IMR-90 (cell line): ENCODE measurements around the gene SMC5. TPM values are rescaled to one million over a fixed set of nuclear protein-coding genes. Genes with fewer than 3 reads are reported as not detected.

Source experiments
- ATAC-seq: fragments of 200-7000 bp; cut with Tn5 transposase; 2 replicates; pipeline ENCODE4 v1.9.1; 2020; ENCODE audit warnings: low read depth, mild to moderate bottlenecking, moderate library complexity
- BruUV-seq: library from RNA; stranded (reverse); fragments of 400-500 nt; replicated peaks from 2 replicates; lab custom pipeline; 2021; lab: Mats Ljungman, UMichigan
- CTCF ChIA-PET: fragments of 300-600 bp; formaldehyde crosslinking; extraction: SDS; loops from one replicate; lab custom pipeline; 2021; ENCODE audit warnings: antibody characterized with exemption; lab: Yijun Ruan, JAX
- POLR2A ChIA-PET: fragments of 300-600 bp; sonication (Branson Sonifier 250); formaldehyde crosslinking; loops from one replicate; lab custom pipeline; 2022; ENCODE audit warnings: antibody characterized with exemption; ENCODE audit not compliant: unreplicated experiment; lab: Charles Lee
- DNase-seq: peaks from one replicate; pipeline ENCODE4 v3.0.0; 2013
- H2AFZ ChIP-seq: replicated peaks from 2 replicates; pipeline ENCODE3; 2013; ENCODE audit warnings: low read length, mild to moderate bottlenecking; ENCODE audit not compliant: poor library complexity
- H2AK5ac ChIP-seq: 2 replicates; pipeline ENCODE4 v1.6.1; 2013; ENCODE audit warnings: low read depth, low read length, inconsistent platforms
- H2AK9ac ChIP-seq: replicated peaks from 2 replicates; pipeline ENCODE3; 2013; ENCODE audit warnings: mild to moderate bottlenecking, low read depth, low read length, moderate library complexity; ENCODE audit not compliant: poor library complexity
- H2BK120ac ChIP-seq: 2 replicates; pipeline ENCODE4 v1.6.1; 2013; ENCODE audit warnings: low read depth, low read length, inconsistent platforms
- H2BK15ac ChIP-seq: 3 replicates; pipeline ENCODE4 v1.6.1; 2013; ENCODE audit warnings: low read depth, low read length, inconsistent platforms
- H2BK20ac ChIP-seq: 2 replicates; pipeline ENCODE4 v1.6.1; 2013; ENCODE audit warnings: low read depth, mild to moderate bottlenecking, inconsistent platforms, low read length, moderate library complexity
- H2BK5ac ChIP-seq: 2 replicates; pipeline ENCODE4 v1.6.1; 2013; ENCODE audit warnings: mild to moderate bottlenecking, low read depth, low read length, inconsistent platforms; ENCODE audit not compliant: poor library complexity, severe bottlenecking
- H3K14ac ChIP-seq: replicated peaks from 2 replicates; pipeline ENCODE4 v1.6.1; 2013; ENCODE audit warnings: low read depth, low read length, inconsistent platforms
- H3K18ac ChIP-seq: 2 replicates; pipeline ENCODE4 v1.6.1; 2013; ENCODE audit warnings: low read depth, low read length, control low read depth
- H3K23ac ChIP-seq: 2 replicates; pipeline ENCODE4 v1.6.1; 2013; ENCODE audit warnings: low read depth, low read length, inconsistent platforms
- H3K27ac ChIP-seq: 2 replicates; pipeline ENCODE4 v1.5.1; 2013; ENCODE audit warnings: mild to moderate bottlenecking, control low read depth, low read length; ENCODE audit not compliant: insufficient read depth
- H3K27me3 ChIP-seq: 2 replicates; pipeline ENCODE4 v1.6.1; 2013; ENCODE audit warnings: low read length; ENCODE audit not compliant: control insufficient read depth, insufficient read depth
- H3K36me3 ChIP-seq: 2 replicates; pipeline ENCODE4 v1.6.1; 2013; ENCODE audit warnings: low read length, mixed read lengths; ENCODE audit not compliant: control insufficient read depth, insufficient read depth
- H3K4ac ChIP-seq: 2 replicates; pipeline ENCODE4 v1.6.1; 2013; ENCODE audit warnings: low read depth, low read length, inconsistent platforms
- H3K4me1 ChIP-seq: 2 replicates; pipeline ENCODE4 v1.6.1; 2013; ENCODE audit warnings: low read length, mixed read lengths; ENCODE audit not compliant: control insufficient read depth, insufficient read depth
- H3K4me2 ChIP-seq: 2 replicates; pipeline ENCODE4 v1.6.1; 2013; ENCODE audit warnings: low read depth, mild to moderate bottlenecking, control low read depth, low read length, moderate library complexity
- H3K4me3 ChIP-seq: 2 replicates; pipeline ENCODE4 v1.5.1; 2013; ENCODE audit warnings: low read depth, mild to moderate bottlenecking, control low read depth, low read length, moderate library complexity; ENCODE audit not compliant: insufficient read depth
- H3K56ac ChIP-seq: 2 replicates; pipeline ENCODE4 v1.6.1; 2013; ENCODE audit warnings: low read length, inconsistent platforms; ENCODE audit not compliant: insufficient read depth; ENCODE audit errors: extremely low read depth
- H3K79me1 ChIP-seq, 2 experiments: 2 replicates each; pipeline ENCODE4 v1.6.1; 2013; ENCODE audit warnings: low read length in 2 of 2, inconsistent platforms in 1 of 2, low read depth in 1 of 2
- H3K9ac ChIP-seq: 2 replicates; pipeline ENCODE4 v1.6.1; 2013; ENCODE audit warnings: low read depth, low read length, control low read depth
- H3K9me1 ChIP-seq: 2 replicates; pipeline ENCODE4 v1.6.1; 2013; ENCODE audit warnings: low read length, inconsistent platforms; ENCODE audit not compliant: insufficient read depth
- H3K9me3 ChIP-seq: 2 replicates; pipeline ENCODE4 v1.6.1; 2013; ENCODE audit warnings: low read length; ENCODE audit not compliant: control insufficient read depth, insufficient read depth
- H4K20me1 ChIP-seq: 2 replicates; pipeline ENCODE4 v1.6.1; 2013; ENCODE audit warnings: low read length, inconsistent platforms; ENCODE audit not compliant: insufficient read depth
- H4K5ac ChIP-seq: 2 replicates; pipeline ENCODE4 v1.6.1; 2013; ENCODE audit warnings: mild to moderate bottlenecking, low read depth, low read length, control low read depth
- H4K8ac ChIP-seq, 2 experiments: 2 replicates each; pipeline ENCODE4 v1.6.1; 2013; ENCODE audit warnings: low read depth in 2 of 2, low read length in 2 of 2, control low read depth in 1 of 2, inconsistent platforms in 1 of 2
- H4K91ac ChIP-seq: 2 replicates; pipeline ENCODE4 v1.6.1; 2013; ENCODE audit warnings: low read depth, low read length, inconsistent platforms; ENCODE audit not compliant: insufficient read depth
- CHD1 ChIP-seq: IDR thresholded peaks from 2 replicates; pipeline ENCODE4 v1.6.1; 2012; ENCODE audit warnings: low read depth, low read length, improper control_type of control experiment
- ELK1 ChIP-seq: fragments of 150-350 bp; IDR thresholded peaks from 2 replicates; pipeline ENCODE4 v1.6.1; 2016; ENCODE audit warnings: low read depth, mild to moderate bottlenecking, low read length, moderate library complexity, borderline replicate concordance
- MAFK ChIP-seq: IDR thresholded peaks from 2 replicates; pipeline ENCODE4 v1.6.1; 2012; ENCODE audit warnings: low read depth, low read length, improper control_type of control experiment
- WGBS, 2 experiments: methylation state at CpG; one replicate each; pipeline versions ENCODE4 v1.1.5 to v1.1.7; 2013; ENCODE audit warnings: missing lambda C conversion rate in 2 of 2; ENCODE audit not compliant: insufficient read length in 1 of 2; ENCODE audit errors: extremely low coverage in 2 of 2; 5-methylcytosine and 5-hydroxymethylcytosine counted together
- dilution Hi-C: fragments of 300-500 bp; cut with HindIII; formaldehyde crosslinking; loops from one replicate; pipeline ENCODE4 v1.14.3; 2018; ENCODE audit warnings: low sequenced_read_pairs; ENCODE audit not compliant: unreplicated experiment
- in situ Hi-C: fragments of 300-500 bp; cut with MboI; formaldehyde crosslinking; loops from 3 replicates; pipeline ENCODE4 v1.14.3; 2019; ENCODE audit warnings: low sequenced_read_pairs, inconsistent platforms, mixed read lengths
- intact Hi-C: fragments of 100-400 bp; cut with micrococcal nuclease; formaldehyde crosslinking; loops from 2 replicates; pipeline ENCODE4 v1.10.0; 2022
- polyA plus RNA-seq, 3 experiments: library from polyadenylated mRNA; depleted of rRNA; stranded (reverse); fragments of >200 nt; gene quantifications; 2 replicates each; pipeline ENCODE4 v1.2.3, GENCODE V29; 2012; ENCODE audit warnings: low replicate concordance in 1 of 3
- total RNA-seq: library from RNA; depleted of rRNA; stranded (reverse); fragments of >200 nt; gene quantifications from 2 replicates; pipeline ENCODE4 v1.2.3, GENCODE V29; 2012
- TF ChIP-seq, protein P1 (sequence below): conservative IDR thresholded peaks from 2 replicates; pipeline ENCODE4 v1.5.1; 2012; ENCODE audit warnings: mild to moderate bottlenecking, low read depth, low read length, improper control_type of control experiment

SMC5 gene
- total and polyA plus RNA-seq, 2 of the 4 experiments (the other 2 are of a cell fraction) = 12.0 to 13.3 TPM

DNA sequence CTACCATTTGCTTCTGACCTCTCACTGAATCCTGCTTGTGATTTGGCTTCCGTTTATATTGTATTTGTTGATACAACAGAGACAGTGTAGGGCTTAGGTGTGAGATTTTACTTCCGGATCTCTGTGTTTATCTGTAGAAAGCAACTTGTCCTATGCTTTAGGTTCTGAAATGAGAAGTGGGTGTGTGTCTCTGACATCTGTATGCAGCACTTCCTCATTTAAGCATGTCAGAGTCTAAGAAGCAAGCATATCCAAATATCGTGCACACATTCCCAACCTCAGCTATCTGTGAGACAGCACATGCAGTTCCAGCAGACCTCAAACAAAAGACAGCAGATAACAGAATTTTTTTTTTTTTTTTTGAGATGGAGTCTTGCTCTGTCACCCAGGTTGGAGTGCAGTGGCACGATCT is 139.4 kb downstream of the SMC5 start:
- Histone ChIP-seq H2AK5ac (no peak overlapping the region), H3K4me2 (no peak overlapping the region), H2AFZ (no peak overlapping the region), H3K14ac (no peak overlapping the region), H2BK15ac (no peak overlapping the region), H3K23ac (no peak overlapping the region), H2BK5ac (no peak overlapping the region), H3K18ac (no peak overlapping the region), H3K4me3 (no peak overlapping the region), H3K36me3 (no peaks in the 10 kb centered on the region; the same call in 1 of the 2 replicates), H4K8ac (no peak overlapping the region), H3K9me1 (peaks cover 13% of the 10 kb centered on the region), H3K27me3 (no peaks in the 10 kb centered on the region), H2BK20ac (no peak overlapping the region), H3K27ac (no peak overlapping the region), H2BK120ac (no peak overlapping the region), H2AK9ac (no peak overlapping the region), H3K9ac (no peak overlapping the region), H4K20me1 (peaks cover 85% of the 10 kb centered on the region), H3K56ac (no peak overlapping the region), H4K5ac (no peak overlapping the region), H3K4ac (no peak overlapping the region), H3K79me1 (peaks cover 31 to 77% of the 10 kb centered on the region in 2 experiments), H3K9me3 (no peaks in the 10 kb centered on the region), H3K4me1 (peaks cover 5% of the 10 kb centered on the region), H4K91ac (no peak overlapping the region)
- WGBS, 2 experiments = no CpG with 5 or more reads among the region's 4 CpGs
- ChIA-PET POLR2A (no interaction called here), CTCF (no interaction called here)
- TF ChIP-seq, protein P1, sequence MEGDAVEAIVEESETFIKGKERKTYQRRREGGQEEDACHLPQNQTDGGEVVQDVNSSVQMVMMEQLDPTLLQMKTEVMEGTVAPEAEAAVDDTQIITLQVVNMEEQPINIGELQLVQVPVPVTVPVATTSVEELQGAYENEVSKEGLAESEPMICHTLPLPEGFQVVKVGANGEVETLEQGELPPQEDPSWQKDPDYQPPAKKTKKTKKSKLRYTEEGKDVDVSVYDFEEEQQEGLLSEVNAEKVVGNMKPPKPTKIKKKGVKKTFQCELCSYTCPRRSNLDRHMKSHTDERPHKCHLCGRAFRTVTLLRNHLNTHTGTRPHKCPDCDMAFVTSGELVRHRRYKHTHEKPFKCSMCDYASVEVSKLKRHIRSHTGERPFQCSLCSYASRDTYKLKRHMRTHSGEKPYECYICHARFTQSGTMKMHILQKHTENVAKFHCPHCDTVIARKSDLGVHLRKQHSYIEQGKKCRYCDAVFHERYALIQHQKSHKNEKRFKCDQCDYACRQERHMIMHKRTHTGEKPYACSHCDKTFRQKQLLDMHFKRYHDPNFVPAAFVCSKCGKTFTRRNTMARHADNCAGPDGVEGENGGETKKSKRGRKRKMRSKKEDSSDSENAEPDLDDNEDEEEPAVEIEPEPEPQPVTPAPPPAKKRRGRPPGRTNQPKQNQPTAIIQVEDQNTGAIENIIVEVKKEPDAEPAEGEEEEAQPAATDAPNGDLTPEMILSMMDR = no peak
- TF ChIP-seq MAFK (no peak), CHD1 (no peak), ELK1 (no peak)
- in situ Hi-C loops (no loop called here), dilution Hi-C loops (no loop called here), intact Hi-C loops (no loop called here)
- no TSS peak for BruUV-seq
- no peak for DNase-seq
- no peak for ATAC-seq
